ENCODE results near the gene COX19. TPM values are rescaled to one million over a fixed set of nuclear protein-coding genes. Genes with fewer than 3 reads are reported as not detected.

The COX19 gene
- total RNA-seq, 1 experiment from 2014 or later = 12.3 TPM

DNA sequence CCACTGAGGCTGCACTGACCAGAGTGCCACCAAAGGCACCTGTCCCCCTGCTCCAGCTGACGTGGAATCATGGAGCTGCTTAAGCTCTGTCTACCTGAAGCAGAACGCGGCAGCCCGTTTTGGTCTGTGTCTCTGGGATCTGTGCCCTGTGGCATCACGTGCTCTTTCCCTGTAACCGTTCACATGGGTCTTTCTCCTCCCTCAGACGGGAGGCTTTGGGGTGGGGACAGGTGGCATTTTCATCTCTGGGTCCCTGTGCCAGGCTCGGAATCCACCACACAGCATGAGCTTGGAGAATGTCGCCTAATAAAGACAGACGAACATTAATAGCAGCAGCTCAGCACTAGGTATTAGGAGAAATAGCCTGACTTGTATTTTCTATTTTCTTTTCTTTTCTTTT is 19.3 kb downstream of the COX19 start:
- H3K4me3 Mint-ChIP-seq = no peak overlapping the region; a peak in 1 of 5 replicates

More for the DNA sequence above, 19.3 kb downstream of the COX19 start:
- H3K18ac ChIP-seq (ENCODE audit: insufficient read length, low read depth, low read length) = no peak overlapping the region
- H3K56ac ChIP-seq (ENCODE audit: insufficient read length, low read depth, low read length) = no peak overlapping the region
- Mint-ChIP-seq H3K4me1 (peaks cover 2 to 7% of the 10 kb centered on the region in 2 experiments), H3K36me3 (ENCODE audit: insufficient read depth in 1 of 3, low read depth in 3 of 3) (no peaks in the 10 kb centered on the region; a peak in 1 of 7 replicates), H3K27ac (no peak overlapping the region), H3K9me3 (peaks cover 0 to 3% of the 10 kb centered on the region in 2 experiments; a peak in 1 of 5 replicates), H3K27me3 (ENCODE audit: low read depth) (peaks cover 40% of the 10 kb centered on the region)
- no peak overlapping the region for H2BK15ac ChIP-seq (ENCODE audit: low read depth, low read length)
- peaks cover 3% of the 10 kb centered on the region; the same call in 1 of the 2 replicates for H3K27me3 ChIP-seq (ENCODE audit: insufficient read depth, low read length)
- no peak overlapping the region for H2AFZ ChIP-seq (ENCODE audit: low read length)
- WGBS (ENCODE audit: extremely low coverage, insufficient read length, low lambda C conversion rate) = no CpG with 5 or more reads among the region's 10 CpGs
- H3K79me2 ChIP-seq (ENCODE audit: insufficient read depth, low read length) = no peaks in the 10 kb centered on the region
- H4K8ac ChIP-seq (replicated peaks; ENCODE audit: insufficient read length, low read depth, low read length) = no peak overlapping the region
- no peak overlapping the region for H3K23ac ChIP-seq (ENCODE audit: insufficient read length, low read depth, low read length)
- H4K5ac ChIP-seq (ENCODE audit: insufficient read length, low read depth, low read length) = no peak overlapping the region
- no peak overlapping the region for H3K14ac ChIP-seq (ENCODE audit: insufficient read depth, low read length)
- H3K27ac ChIP-seq (ENCODE audit: insufficient read length, low read depth, low read length) = no peak overlapping the region
- no peak overlapping the region for H3T11ph ChIP-seq (ENCODE audit: low read length)
- H3K4ac ChIP-seq (ENCODE audit: low read depth, low read length) = no peak overlapping the region
- TF ChIP-seq, protein P1, sequence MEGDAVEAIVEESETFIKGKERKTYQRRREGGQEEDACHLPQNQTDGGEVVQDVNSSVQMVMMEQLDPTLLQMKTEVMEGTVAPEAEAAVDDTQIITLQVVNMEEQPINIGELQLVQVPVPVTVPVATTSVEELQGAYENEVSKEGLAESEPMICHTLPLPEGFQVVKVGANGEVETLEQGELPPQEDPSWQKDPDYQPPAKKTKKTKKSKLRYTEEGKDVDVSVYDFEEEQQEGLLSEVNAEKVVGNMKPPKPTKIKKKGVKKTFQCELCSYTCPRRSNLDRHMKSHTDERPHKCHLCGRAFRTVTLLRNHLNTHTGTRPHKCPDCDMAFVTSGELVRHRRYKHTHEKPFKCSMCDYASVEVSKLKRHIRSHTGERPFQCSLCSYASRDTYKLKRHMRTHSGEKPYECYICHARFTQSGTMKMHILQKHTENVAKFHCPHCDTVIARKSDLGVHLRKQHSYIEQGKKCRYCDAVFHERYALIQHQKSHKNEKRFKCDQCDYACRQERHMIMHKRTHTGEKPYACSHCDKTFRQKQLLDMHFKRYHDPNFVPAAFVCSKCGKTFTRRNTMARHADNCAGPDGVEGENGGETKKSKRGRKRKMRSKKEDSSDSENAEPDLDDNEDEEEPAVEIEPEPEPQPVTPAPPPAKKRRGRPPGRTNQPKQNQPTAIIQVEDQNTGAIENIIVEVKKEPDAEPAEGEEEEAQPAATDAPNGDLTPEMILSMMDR (conservative IDR thresholded peaks at IDR 0.05) = no peak
- H2BK20ac ChIP-seq (ENCODE audit: low read depth, low read length, poor library complexity, severe bottlenecking) = no peak overlapping the region
- no peaks in the 10 kb centered on the region for H4K20me1 ChIP-seq (ENCODE audit: control insufficient read depth, insufficient read depth, insufficient read length)
- peaks cover 5% of the 10 kb centered on the region for H3K23me2 ChIP-seq (ENCODE audit: insufficient read length, low read depth, low read length, poor library complexity, severe bottlenecking)
- H2BK120ac ChIP-seq (ENCODE audit: low read depth, low read length, poor library complexity, severe bottlenecking) = no peak overlapping the region
- no peak overlapping the region for H2BK5ac ChIP-seq (ENCODE audit: insufficient read length, low read length)
- no peaks in the 10 kb centered on the region for H3K4me1 ChIP-seq (ENCODE audit: insufficient read depth, low read length)
- H3K4me2 ChIP-seq (ENCODE audit: insufficient read depth, insufficient read length, low read length) = no peak overlapping the region
- H3K9ac ChIP-seq (ENCODE audit: extremely low read depth, insufficient read length, low read length) = no peak overlapping the region
- no peak overlapping the region for H2BK12ac ChIP-seq (ENCODE audit: insufficient read length, low read depth, low read length)
- no peak for DNase-seq
- H3K9me3 ChIP-seq (ENCODE audit: control insufficient read depth, low read depth, low read length) = no peaks in the 10 kb centered on the region
- H4K91ac ChIP-seq (ENCODE audit: insufficient read length, low read depth, low read length) = no peak overlapping the region
- no peaks in the 10 kb centered on the region for H3K79me1 ChIP-seq (ENCODE audit: insufficient read depth, low read depth, low read length, poor library complexity, severe bottlenecking)
- no peak overlapping the region for H2AK5ac ChIP-seq (ENCODE audit: insufficient read length, low read length)

Measured in H9 (cell line).